SIG-M5 (cell line): ENCODE data around the gene PLP1.
"Not testable (repeated sequence)": the region's sequence is repeated elsewhere in the genome, so short reads cannot be mapped to it uniquely, and the experiment has no call there.

ENCODE experiments used
- DNase-seq: peaks from one replicate; lab custom pipeline; 2025; lab: John Stamatoyannopoulos, UW

PLP1 gene

GRCh38 chrX:103776546-103776945 lies at the start of gene PLP1:
TSS of gene PLP1 (plus strand) at chrX:103776840. CDS start at chrX:103776996, 156 bp downstream.
- no peak for DNase-seq

GRCh38 chrX:103727115-103727514 lies 49.5 kb upstream of the PLP1 start:
- no peak for DNase-seq

GRCh38 chrX:103729015-103729414 lies 47.6 kb upstream of the PLP1 start:
- DNase-seq = no peak

GRCh38 chrX:103730147-103730795 lies 46.4 kb upstream of the PLP1 start:
- no peak for DNase-seq

- DNase-seq = no peak
Measured at GRCh38 chrX:103730796-103731493, 45.7 kb upstream of the PLP1 start.

- DNase-seq = no peak
Measured at GRCh38 chrX:103733017-103733416, 43.6 kb upstream of the PLP1 start.

- DNase-seq = no peak
Measured at GRCh38 chrX:103734125-103734760, 42.4 kb upstream of the PLP1 start.

- DNase-seq = no peak
Measured at GRCh38 chrX:103737696-103738095, 38.9 kb upstream of the PLP1 start.

- DNase-seq = no peak
Measured at GRCh38 chrX:103739421-103739820, 37.2 kb upstream of the PLP1 start.

- DNase-seq = no peak
Measured at GRCh38 chrX:103741879-103742278, 34.8 kb upstream of the PLP1 start.

GRCh38 chrX:103742339-103742738 lies 34.3 kb upstream of the PLP1 start:
- no peak for DNase-seq

- DNase-seq = no peak
Measured at GRCh38 chrX:103747163-103747562, 29.5 kb upstream of the PLP1 start.

GRCh38 chrX:103754401-103754800 lies 22.2 kb upstream of the PLP1 start:
- no peak for DNase-seq

- DNase-seq = no peak
Measured at GRCh38 chrX:103756736-103757135, 19.9 kb upstream of the PLP1 start.

GRCh38 chrX:103758555-103758954 lies 18.1 kb upstream of the PLP1 start:
- DNase-seq = no peak

- not testable (repeated sequence) for DNase-seq
Measured at GRCh38 chrX:103763541-103763940, 13.1 kb upstream of the PLP1 start.

GRCh38 chrX:103766813-103767555 lies 9.7 kb upstream of the PLP1 start:
- not testable (repeated sequence) for DNase-seq

- DNase-seq = no peak
Measured at GRCh38 chrX:103773445-103773844, 3.2 kb upstream of the PLP1 start.

GRCh38 chrX:103774070-103774642 lies 2.5 kb upstream of the PLP1 start:
- DNase-seq = no peak

GRCh38 chrX:103779141-103779789 lies 2.6 kb downstream of the PLP1 start:
- no peak for DNase-seq

- no peak for DNase-seq
Measured at GRCh38 chrX:103780336-103781061, 3.9 kb downstream of the PLP1 start.
